Measurements from ENCODE around the gene DYNLRB2.

DYNLRB2 gene

GRCh38 chr16:80552277-80552676 is 11.5 kb downstream of the DYNLRB2 start:
- DNase-seq (ENCODE audit: low read depth, low spot score): no peak

DNA sequence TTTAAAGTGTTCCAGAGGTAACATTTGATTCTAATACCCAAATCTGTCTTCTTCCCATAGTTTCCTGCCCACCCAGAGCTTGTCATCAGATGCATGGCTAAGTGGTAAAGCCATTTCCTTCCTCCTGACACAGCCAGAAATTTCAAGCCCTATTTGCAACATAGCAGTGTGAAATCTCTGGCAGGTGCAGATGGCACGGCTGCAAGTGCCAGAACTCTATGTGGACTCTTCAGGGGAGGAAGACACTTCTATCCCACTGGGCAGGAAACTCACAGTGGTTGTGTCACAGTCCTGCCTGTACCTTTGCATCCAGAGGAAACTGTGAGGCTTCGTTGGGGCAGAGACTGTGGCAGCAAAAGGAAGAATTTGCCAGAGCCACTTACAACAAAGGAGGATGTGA is 13.2 kb downstream of the DYNLRB2 start:
- DNase-seq (ENCODE audit: low read depth, low spot score): no peak

DNA sequence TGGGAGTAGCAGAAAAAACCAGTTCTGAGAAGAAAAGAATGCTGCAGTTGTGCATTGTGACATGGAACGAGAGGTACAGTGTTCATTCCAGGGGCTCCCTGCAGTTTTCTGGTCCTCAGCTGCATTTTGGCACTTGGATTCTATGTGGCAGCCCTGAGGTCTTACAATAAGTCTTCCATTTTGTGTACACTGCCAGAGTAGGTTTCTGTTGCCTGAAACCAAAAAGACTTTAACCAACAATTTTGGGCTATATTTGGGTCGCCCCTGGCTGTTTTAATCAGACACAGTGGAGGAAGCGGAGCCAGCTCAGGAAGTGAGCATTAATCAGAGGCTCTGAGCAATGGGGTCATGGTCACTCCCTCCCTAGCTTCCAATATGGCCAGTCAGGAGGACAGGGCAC is 15.7 kb downstream of the DYNLRB2 start:
- no peak for DNase-seq (ENCODE audit: low read depth, low spot score)

GRCh38 chr16:80557037-80557436 is 16.2 kb downstream of the DYNLRB2 start:
- no peak for DNase-seq (ENCODE audit: low read depth, low spot score)

DNA sequence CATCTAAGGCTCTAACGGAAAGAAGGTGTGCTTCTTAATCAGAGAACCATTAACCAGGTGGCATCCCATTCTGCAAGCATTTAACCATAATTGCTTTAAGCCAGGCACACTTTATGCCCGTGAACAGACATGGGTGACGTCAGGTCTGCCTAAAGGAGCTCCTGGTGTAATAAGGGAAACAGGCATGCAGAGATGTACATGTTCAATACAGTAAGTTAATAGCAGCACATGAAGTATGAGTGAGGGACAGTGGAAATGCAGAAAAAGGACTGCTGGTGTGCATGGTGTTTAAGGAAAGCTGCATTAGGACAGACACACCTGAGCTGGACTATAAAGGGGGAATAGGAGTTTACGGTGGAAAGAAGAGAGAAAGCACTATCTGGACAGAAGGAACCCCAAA is 18.6 kb downstream of the DYNLRB2 start:
- no peak for DNase-seq (ENCODE audit: low read depth, low spot score)

DNA sequence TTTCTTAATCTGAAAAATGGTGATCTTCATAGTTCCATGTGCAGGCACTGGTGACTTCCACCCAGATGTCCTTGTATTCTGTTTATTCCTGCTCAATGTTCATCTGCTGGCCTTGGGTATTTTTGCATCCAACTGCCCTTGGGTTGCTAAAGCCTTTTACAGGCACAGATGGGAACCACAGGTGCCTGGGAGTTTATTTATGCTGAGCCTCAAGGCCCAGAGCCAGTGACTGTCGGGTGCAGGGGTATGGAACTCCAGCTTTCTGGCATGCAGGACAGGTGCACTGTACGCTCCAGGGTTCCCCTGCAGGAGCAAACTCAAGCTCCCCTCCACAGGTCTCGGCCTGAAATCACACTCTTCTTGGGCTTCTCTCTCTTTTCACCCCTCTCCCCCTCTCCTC is 22.3 kb downstream of the DYNLRB2 start:
- no peak for DNase-seq (ENCODE audit: low read depth, low spot score)

DNA sequence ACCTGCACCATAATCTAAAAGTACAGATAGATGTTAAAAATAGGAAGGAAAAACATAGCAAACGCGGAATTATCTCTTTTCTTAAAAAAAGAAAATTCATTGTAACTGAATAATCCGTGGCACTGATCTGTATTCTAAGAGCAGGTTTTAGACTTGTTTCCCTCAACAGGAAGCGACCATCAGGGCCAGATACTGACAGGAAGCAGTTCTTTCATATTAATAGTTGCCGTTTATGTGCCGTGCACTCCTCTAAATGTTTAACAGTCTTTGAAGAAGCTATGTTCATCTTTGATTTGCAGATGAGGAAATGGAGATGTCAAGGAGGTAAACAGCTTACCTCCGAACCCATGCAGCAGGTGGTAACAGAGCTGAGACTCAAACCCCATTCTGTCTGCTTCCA is 23.6 kb downstream of the DYNLRB2 start:
- DNase-seq (ENCODE audit: low read depth, low spot score): no peak

GRCh38 chr16:80569440-80570105 is 28.8 kb downstream of the DYNLRB2 start:
- no peak for DNase-seq (ENCODE audit: low read depth, low spot score)

DNA sequence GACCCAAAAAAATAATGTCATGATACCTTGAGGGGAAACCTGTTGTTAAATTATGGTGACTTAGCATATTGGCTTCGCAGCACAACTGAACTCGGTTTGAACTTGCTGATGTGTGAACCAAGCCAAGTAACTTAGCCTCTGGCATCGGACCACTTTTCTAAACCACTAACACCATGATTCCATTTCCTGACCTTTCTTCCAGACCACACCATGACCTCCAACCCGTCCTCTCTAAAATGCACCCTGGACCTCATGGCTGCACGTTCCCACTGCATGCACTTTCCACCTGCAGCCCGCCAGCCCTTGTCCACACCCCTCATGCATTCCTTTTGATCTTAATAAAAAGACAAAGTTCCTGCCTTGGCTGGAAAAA is 29.3 kb downstream of the DYNLRB2 start:
- no peak for DNase-seq (ENCODE audit: low read depth, low spot score)

DNA sequence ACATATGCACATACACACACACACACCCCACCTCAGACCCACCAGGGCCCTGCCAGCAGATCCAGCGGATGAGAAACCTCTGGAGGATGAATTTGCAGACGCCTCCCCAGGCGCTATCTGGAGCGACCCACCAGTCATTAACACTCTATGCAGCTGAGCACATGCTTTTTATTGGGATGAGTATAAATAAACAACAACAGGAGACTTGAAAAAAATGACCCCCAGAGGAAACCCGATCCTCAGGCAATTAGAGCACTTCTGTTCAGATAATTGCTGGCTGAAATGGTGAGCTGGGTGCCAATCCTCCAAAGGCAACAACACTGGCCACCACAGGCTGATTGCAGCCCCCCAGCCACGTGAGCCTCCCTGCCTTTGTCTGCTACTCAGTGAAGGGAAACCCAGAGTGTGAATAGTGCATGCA is 32.9 kb downstream of the DYNLRB2 start:
- DNase-seq (ENCODE audit: low read depth, low spot score): peak; percentile 1

DNA sequence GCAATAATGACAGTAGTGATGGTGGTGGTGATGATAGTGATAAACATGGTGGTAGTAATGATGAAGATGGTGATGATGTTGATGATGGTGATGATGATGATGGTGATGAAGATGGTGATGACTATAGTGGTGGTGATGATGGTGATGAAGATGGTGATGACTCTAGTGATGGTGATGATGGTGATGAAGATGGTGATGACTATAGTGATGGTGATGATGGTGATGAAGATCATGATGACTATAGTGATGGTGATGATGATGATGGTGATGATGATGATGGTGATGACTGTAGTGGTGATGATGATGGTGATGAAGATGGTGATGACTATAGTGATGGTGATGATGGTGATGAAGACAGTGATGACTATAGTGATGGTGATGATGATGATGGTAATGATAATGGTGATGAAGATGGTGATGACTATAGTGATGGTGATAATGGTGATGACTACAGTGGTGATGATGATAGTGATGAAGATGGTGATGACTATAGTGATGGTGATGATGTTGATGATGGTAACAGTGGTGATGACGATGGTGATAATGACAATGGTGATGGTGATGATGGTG is 35.6 kb downstream of the DYNLRB2 start:
- no peak for DNase-seq (ENCODE audit: low read depth, low spot score)

GRCh38 chr16:80577485-80578280 is 36.9 kb downstream of the DYNLRB2 start:
- DNase-seq (ENCODE audit: low read depth, low spot score): no peak

DNA sequence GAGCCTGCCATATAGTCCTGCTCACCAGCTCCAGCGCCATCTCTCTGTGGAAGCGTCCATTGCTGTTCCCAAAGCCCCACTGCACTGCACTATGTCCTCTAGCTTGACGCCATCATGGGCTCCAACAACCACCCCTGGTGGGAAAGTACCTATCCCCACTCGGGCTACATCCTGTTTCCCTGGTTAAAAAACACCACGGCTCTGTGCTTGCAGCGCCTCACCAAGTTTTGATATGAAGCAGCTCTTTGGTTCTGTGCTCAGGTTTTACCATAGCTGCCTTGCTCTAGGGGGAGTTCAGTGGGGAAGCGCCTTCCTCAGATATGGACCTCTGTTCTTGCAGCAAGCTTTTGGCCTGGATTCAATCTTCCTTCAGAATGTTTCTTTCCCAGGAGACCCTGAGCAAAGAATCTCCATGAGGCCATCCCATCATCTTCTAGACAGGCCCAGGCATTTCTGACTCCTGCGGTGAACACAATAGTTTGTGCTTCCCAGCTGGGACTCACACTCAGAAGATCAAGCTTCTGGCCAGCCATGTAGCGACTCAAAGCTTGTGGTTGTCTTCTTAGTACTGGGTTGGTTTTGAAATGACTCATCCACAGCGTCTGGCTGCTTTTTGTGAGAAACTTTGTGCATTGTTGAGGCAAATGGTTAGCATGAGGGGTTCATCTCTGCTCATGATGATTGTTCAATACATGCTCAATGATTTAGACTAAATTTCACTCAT is 39.5 kb downstream of the DYNLRB2 start:
- no peak for DNase-seq (ENCODE audit: low read depth, low spot score)

GRCh38 chr16:80583466-80583865 is 42.7 kb downstream of the DYNLRB2 start:
- no peak for DNase-seq (ENCODE audit: low read depth, low spot score)

DNA sequence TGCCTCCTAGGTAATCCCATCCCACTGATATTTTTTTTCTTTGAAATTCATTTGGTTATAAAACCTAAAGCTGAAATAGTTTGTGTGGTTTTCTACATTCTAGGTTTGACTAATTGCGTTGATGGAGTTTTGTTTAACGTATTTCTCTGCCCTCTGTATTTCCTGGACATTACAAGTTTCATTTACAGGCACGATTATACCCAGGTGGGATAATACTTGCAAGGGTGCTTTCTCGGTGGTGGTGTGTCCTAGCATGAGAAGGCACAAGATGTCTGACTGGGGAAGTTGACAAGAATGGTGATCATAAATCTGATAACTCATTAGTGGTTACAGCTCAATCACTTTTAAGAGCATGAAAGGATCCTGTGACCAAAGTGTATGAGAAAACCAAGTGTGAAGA is 45.0 kb downstream of the DYNLRB2 start:
- DNase-seq (ENCODE audit: low read depth, low spot score): no peak

GRCh38 chr16:80586476-80586875 is 45.7 kb downstream of the DYNLRB2 start:
- DNase-seq (ENCODE audit: low read depth, low spot score): no peak

DNA sequence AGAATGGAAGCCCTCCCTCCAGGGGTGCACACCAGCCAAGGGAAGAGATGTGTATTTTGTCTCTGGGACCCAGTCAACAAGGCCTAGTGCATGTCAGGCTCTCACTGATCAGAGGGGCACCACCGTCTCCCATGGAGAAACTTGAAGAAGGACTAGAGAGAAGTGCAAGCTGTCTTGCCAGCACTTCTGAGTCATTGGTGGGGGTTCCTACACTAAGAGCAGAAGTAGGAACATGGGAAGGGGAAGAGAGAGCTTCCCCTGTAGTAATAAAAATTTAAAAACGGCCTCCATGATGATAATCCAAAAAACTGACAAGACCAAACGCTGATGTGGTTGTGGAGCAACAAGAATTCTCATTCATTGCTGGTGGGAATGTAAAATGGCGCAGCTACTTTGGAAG is 46.3 kb downstream of the DYNLRB2 start:
- DNase-seq (ENCODE audit: low read depth, low spot score): no peak

- no peak for DNase-seq (ENCODE audit: low read depth, low spot score)
Measured at GRCh38 chr16:80591071-80591915, 50.5 kb downstream of the DYNLRB2 start.

DNA sequence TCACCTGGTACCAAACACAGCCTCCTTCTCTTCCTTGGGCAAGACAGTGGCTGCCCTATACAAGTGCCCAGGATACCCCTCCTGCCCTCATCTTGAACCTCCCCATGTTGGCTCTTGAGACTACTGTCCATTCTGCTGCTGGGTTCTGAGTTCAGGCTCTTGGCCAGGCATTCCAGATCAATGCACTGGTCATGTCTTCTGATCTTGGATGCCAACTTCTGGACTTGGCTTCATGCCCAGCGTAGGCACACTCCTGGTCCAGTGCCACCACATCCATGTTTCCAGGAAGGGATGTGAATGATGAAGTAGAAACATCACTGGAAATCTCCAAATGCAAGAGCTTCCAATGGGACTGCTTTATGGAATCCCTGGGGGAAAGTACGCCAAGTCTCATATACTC is 51.5 kb downstream of the DYNLRB2 start:
- DNase-seq (ENCODE audit: low read depth, low spot score): no peak

DNA sequence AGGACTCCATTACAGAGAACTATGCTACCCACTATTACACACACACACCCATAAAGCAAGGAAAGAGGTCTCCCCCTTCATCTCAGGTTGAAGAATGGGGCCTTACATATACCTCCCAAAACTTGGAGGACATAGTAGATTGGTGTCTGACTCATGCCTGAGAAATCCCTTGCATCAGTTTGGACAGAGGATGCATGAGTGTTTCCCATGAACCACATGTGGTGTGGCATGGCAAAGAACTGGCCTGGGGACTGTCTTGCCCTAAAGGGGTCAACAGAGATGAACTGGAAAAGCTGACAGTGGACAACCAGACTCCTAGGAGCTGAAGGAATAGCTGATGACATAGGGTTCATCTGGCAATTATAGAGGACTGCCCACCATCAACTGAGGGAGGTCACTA is 54.0 kb downstream of the DYNLRB2 start:
- DNase-seq (ENCODE audit: low read depth, low spot score): no peak

DNA sequence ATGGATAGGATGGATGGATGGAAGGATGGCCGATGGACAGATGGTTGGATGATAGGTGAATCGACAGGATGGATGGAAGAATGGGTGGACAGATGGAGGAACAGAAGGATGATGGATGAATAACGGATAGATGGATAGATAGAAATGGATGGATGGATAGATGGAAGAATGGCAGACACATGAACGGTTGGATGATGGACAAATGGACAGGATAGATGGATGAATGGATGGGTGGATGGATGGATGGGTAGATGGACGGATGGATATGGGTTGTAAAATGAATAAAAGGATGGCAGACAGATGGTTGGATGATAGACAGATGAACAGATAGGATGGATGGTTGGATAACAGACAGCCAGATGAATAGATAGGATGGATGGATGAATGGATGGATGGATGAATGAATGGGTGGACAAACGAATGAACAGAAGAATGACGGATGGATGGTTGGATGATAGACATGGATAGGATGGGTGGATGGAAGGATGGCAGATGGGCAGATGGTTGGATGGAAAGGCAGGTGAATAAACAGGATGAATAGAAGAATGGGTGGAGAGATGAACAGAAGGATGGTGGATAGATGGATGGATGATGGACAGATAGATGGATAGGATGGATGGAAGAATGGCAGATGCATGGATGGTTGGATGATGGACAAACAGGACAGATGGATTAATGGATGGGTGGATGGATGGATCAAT is 55.9 kb downstream of the DYNLRB2 start:
- DNase-seq (ENCODE audit: low read depth, low spot score): no peak

Measured in ELF-1 (cell line).